H9 (cell line): ENCODE results near the gene CSNK1G1. TPM values are rescaled to one million over a fixed set of nuclear protein-coding genes. Genes with fewer than 3 reads are reported as not detected.

ENCODE experiments used
- DNase-seq: peaks from one replicate; pipeline ENCODE4 v3.0.0-alpha.2; 2017
- H2AFZ ChIP-seq: one replicate; pipeline ENCODE4 v1.6.1; 2013; ENCODE audit warnings: mild to moderate bottlenecking, low read length, control low read depth, moderate library complexity
- H2AK5ac ChIP-seq: 2 replicates; pipeline ENCODE4 v1.6.1; 2013; ENCODE audit warnings: low read length, control low read depth, mixed read lengths; ENCODE audit not compliant: insufficient read length
- H2BK120ac ChIP-seq: one replicate; pipeline ENCODE4 v1.6.1; 2013; ENCODE audit warnings: low read depth, mild to moderate bottlenecking, low read length, control low read depth, inconsistent platforms; ENCODE audit not compliant: poor library complexity, severe bottlenecking
- H2BK12ac ChIP-seq: 2 replicates; pipeline ENCODE4 v1.6.1; 2013; ENCODE audit warnings: low read length, control low read depth, mixed read lengths, low read depth; ENCODE audit not compliant: insufficient read length
- H2BK15ac ChIP-seq: 2 replicates; pipeline ENCODE4 v1.6.1; 2013; ENCODE audit warnings: low read depth, low read length, control low read depth
- H2BK20ac ChIP-seq: one replicate; pipeline ENCODE4 v1.6.1; 2013; ENCODE audit warnings: low read depth, mild to moderate bottlenecking, low read length, control low read depth, inconsistent platforms; ENCODE audit not compliant: poor library complexity, severe bottlenecking
- H2BK5ac ChIP-seq: 2 replicates; pipeline ENCODE4 v1.6.1; 2013; ENCODE audit warnings: low read length, control low read depth, mixed read lengths; ENCODE audit not compliant: insufficient read length
- H3K14ac ChIP-seq: 2 replicates; pipeline ENCODE4 v1.6.1; 2013; ENCODE audit warnings: low read length, control low read depth; ENCODE audit not compliant: insufficient read depth
- H3K18ac ChIP-seq: 2 replicates; pipeline ENCODE4 v1.6.1; 2013; ENCODE audit warnings: low read depth, mild to moderate bottlenecking, mixed read lengths, low read length, control low read depth; ENCODE audit not compliant: insufficient read length
- H3K23ac ChIP-seq: 2 replicates; pipeline ENCODE4 v1.6.1; 2013; ENCODE audit warnings: low read length, control low read depth, mixed read lengths, low read depth; ENCODE audit not compliant: insufficient read length
- H3K23me2 ChIP-seq: 2 replicates; pipeline ENCODE4 v1.6.1; 2013; ENCODE audit warnings: low read depth, mild to moderate bottlenecking, mixed read lengths, low read length, control low read depth; ENCODE audit not compliant: insufficient read length, poor library complexity, severe bottlenecking
- H3K27ac ChIP-seq: 2 replicates; pipeline ENCODE4 v1.5.1; 2013; ENCODE audit warnings: low read length, control low read depth, mixed read lengths, low read depth; ENCODE audit not compliant: insufficient read length
- H3K27me3 ChIP-seq: 2 replicates; pipeline ENCODE4 v1.6.1; 2013; ENCODE audit warnings: low read length, control low read depth, inconsistent platforms; ENCODE audit not compliant: insufficient read depth
- H3K4ac ChIP-seq: 2 replicates; pipeline ENCODE4 v1.6.1; 2013; ENCODE audit warnings: low read depth, mild to moderate bottlenecking, control low read depth, inconsistent platforms, low read length, moderate library complexity
- H3K4me1 ChIP-seq: 2 replicates; pipeline ENCODE4 v1.6.1; 2013; ENCODE audit warnings: low read length, control low read depth, inconsistent platforms; ENCODE audit not compliant: insufficient read depth
- H3K4me2 ChIP-seq: 2 replicates; pipeline ENCODE4 v1.6.1; 2013; ENCODE audit warnings: low read length, control low read depth, mixed read lengths; ENCODE audit not compliant: insufficient read length, insufficient read depth
- H3K56ac ChIP-seq: 2 replicates; pipeline ENCODE4 v1.6.1; 2013; ENCODE audit warnings: low read depth, mild to moderate bottlenecking, mixed read lengths, low read length, control low read depth; ENCODE audit not compliant: insufficient read length
- H3K79me1 ChIP-seq: 2 replicates; pipeline ENCODE4 v1.6.1; 2013; ENCODE audit warnings: low read depth, mild to moderate bottlenecking, moderate library complexity, low read length, control low read depth, inconsistent platforms; ENCODE audit not compliant: insufficient read depth, poor library complexity, severe bottlenecking
- H3K79me2 ChIP-seq: 2 replicates; pipeline ENCODE4 v1.6.1; 2013; ENCODE audit warnings: low read length, control low read depth, inconsistent platforms; ENCODE audit not compliant: insufficient read depth
- H3K9ac ChIP-seq: 2 replicates; pipeline ENCODE4 v1.6.1; 2013; ENCODE audit warnings: low read length, control low read depth, mixed read lengths; ENCODE audit not compliant: insufficient read length; ENCODE audit errors: extremely low read depth
- H3K9me3 ChIP-seq: one replicate; pipeline ENCODE4 v1.6.1; 2013; ENCODE audit warnings: low read depth, low read length, inconsistent platforms; ENCODE audit not compliant: control insufficient read depth
- H3T11ph ChIP-seq: one replicate; pipeline ENCODE4 v1.6.1; 2013; ENCODE audit warnings: mild to moderate bottlenecking, low read length, control low read depth, inconsistent platforms
- H4K20me1 ChIP-seq: one replicate; pipeline ENCODE4 v1.6.1; 2013; ENCODE audit not compliant: control insufficient read depth, insufficient read length, insufficient read depth
- H4K5ac ChIP-seq: 2 replicates; pipeline ENCODE4 v1.6.1; 2013; ENCODE audit warnings: low read depth, mild to moderate bottlenecking, mixed read lengths, low read length, control low read depth; ENCODE audit not compliant: insufficient read length
- H4K8ac ChIP-seq: replicated peaks from 2 replicates; pipeline ENCODE4 v1.6.1; 2013; ENCODE audit warnings: low read length, control low read depth, mixed read lengths, low read depth; ENCODE audit not compliant: insufficient read length
- H4K91ac ChIP-seq: 2 replicates; pipeline ENCODE4 v1.6.1; 2013; ENCODE audit warnings: low read depth, mild to moderate bottlenecking, moderate library complexity, mixed read lengths, low read length, control low read depth; ENCODE audit not compliant: insufficient read length
- H3K27ac Mint-ChIP-seq, 3 experiments: 2 replicates in 2 of 3; 3 replicates in 1 of 3; pipeline ENCODE4 v1.8.0; 2020 to 2021; ENCODE audit warnings: mixed read lengths in 3 of 3, mild to moderate bottlenecking in 1 of 3, moderate library complexity in 1 of 3
- H3K27me3 Mint-ChIP-seq: 2 replicates; pipeline ENCODE4 v1.8.0; 2021; ENCODE audit warnings: low read depth, mild to moderate bottlenecking, moderate library complexity, mixed read lengths
- H3K36me3 Mint-ChIP-seq, 3 experiments: 2 replicates in 2 of 3; 3 replicates in 1 of 3; pipeline ENCODE4 v1.8.0; 2020 to 2021; ENCODE audit warnings: low read depth in 3 of 3, mixed read lengths in 3 of 3; ENCODE audit not compliant: insufficient read depth in 1 of 3
- H3K4me1 Mint-ChIP-seq, 2 experiments: 2 replicates each; pipeline ENCODE4 v1.8.0; 2020; ENCODE audit warnings: mixed read lengths in 2 of 2
- H3K4me3 Mint-ChIP-seq, 2 experiments: 2 replicates in 1 of 2; 3 replicates in 1 of 2; pipeline ENCODE4 v1.8.0; 2020 to 2021; ENCODE audit warnings: mild to moderate bottlenecking in 2 of 2, mixed read lengths in 2 of 2, moderate library complexity in 1 of 2
- H3K9me3 Mint-ChIP-seq, 2 experiments: 2 replicates in 1 of 2; 3 replicates in 1 of 2; pipeline ENCODE4 v1.8.0; 2020; ENCODE audit warnings: mild to moderate bottlenecking in 2 of 2, mixed read lengths in 2 of 2, moderate library complexity in 1 of 2
- CTCF ChIP-seq: fragments of 200-600 bp; sonication (generic); conservative IDR thresholded peaks from 3 replicates; pipeline ENCODE4 v1.8.0; 2021; ENCODE audit warnings: antibody characterized with exemption, mild to moderate bottlenecking
- WGBS: extraction: QIAGEN DNeasy Blood & Tissue Kit; methylation state at CpG from one replicate; pipeline ENCODE4 v1.1.7; 2013; ENCODE audit warnings: missing lambda C conversion rate, low lambda C conversion rate, mixed read lengths; ENCODE audit not compliant: insufficient read length; ENCODE audit errors: extremely low coverage; 5-methylcytosine and 5-hydroxymethylcytosine counted together
- total RNA-seq: library from RNA; stranded (reverse); gene quantifications from 2 replicates; pipeline ENCODE4 v1.2.1, GENCODE V29; 2021

The CSNK1G1 gene
- total RNA-seq, 1 experiment from 2014 or later: 17.1 TPM

GRCh38 chr15:64143276-64143675 lies 212.7 kb downstream of the CSNK1G1 start:
- H3K4me1 Mint-ChIP-seq: peaks cover 0 to 4% of the 10 kb centered on the region in 2 experiments; a peak in 2 of 4 replicates
- no peak overlapping the region for H4K5ac ChIP-seq
- H2BK15ac ChIP-seq: no peak overlapping the region

More at GRCh38 chr15:64143276-64143675, 212.7 kb downstream of the CSNK1G1 start:
- H3K56ac ChIP-seq: no peak overlapping the region
- H3K9me3 ChIP-seq: no peaks in the 10 kb centered on the region
- H3K23me2 ChIP-seq: no peaks in the 10 kb centered on the region
- no peak overlapping the region for H2BK120ac ChIP-seq
- no peaks in the 10 kb centered on the region for H3K4me1 ChIP-seq
- no peak overlapping the region for H2BK20ac ChIP-seq
- Mint-ChIP-seq H3K36me3 (peaks cover 0 to 7% (median 2%) of the 10 kb centered on the region in 3 experiments; a peak in 4 of 7 replicates), H3K27ac (no peak overlapping the region; a peak in 1 of 7 replicates), H3K27me3 (no peaks in the 10 kb centered on the region), H3K9me3 (no peaks in the 10 kb centered on the region), H3K4me3 (no peak overlapping the region)
- H3T11ph ChIP-seq: no peak overlapping the region
- H2BK5ac ChIP-seq: no peak overlapping the region
- no peak overlapping the region for H2AFZ ChIP-seq
- no peak overlapping the region for H3K18ac ChIP-seq
- no peak overlapping the region for H4K8ac ChIP-seq
- H3K14ac ChIP-seq: no peak overlapping the region
- no peak overlapping the region for H3K4me2 ChIP-seq
- no peak overlapping the region for H3K27ac ChIP-seq
- H4K91ac ChIP-seq: no peak overlapping the region
- TF ChIP-seq CTCF: peak; percentile 22; the same call in 1 of the 3 replicates
- H3K4ac ChIP-seq: no peak overlapping the region
- no peaks in the 10 kb centered on the region for H3K79me1 ChIP-seq
- no peak overlapping the region for H3K9ac ChIP-seq
- no peak for DNase-seq
- no peaks in the 10 kb centered on the region for H4K20me1 ChIP-seq
- H2BK12ac ChIP-seq: no peak overlapping the region
- WGBS: no CpG with 5 or more reads among the region's 6 CpGs
- no peak overlapping the region for H3K23ac ChIP-seq
- H3K27me3 ChIP-seq: no peaks in the 10 kb centered on the region
- no peaks in the 10 kb centered on the region for H3K79me2 ChIP-seq
- H2AK5ac ChIP-seq: no peak overlapping the region
